Calu3 (cell line): Measurements from ENCODE around the gene PLK4. TPM values are rescaled to one million over a fixed set of nuclear protein-coding genes. Genes with fewer than 3 reads are reported as not detected.
"Not testable (repeated sequence)": the region's sequence is repeated elsewhere in the genome, so short reads cannot be mapped to it uniquely, and the experiment has no call there.

Experiments
- BruUV-seq: library from RNA; stranded (reverse); fragments of 400-500 nt; replicated peaks from 2 replicates; lab custom pipeline; 2021; lab: Mats Ljungman, UMichigan
- CTCF ChIA-PET: fragments of 300-600 bp; sonication (Branson Sonifier 250); formaldehyde crosslinking; loops from one replicate; lab custom pipeline; 2022; ENCODE audit warnings: antibody characterized with exemption; lab: Charles Lee
- DNase-seq: peaks from one replicate; pipeline ENCODE4 v3.0.0; 2022
- H3K27ac Mint-ChIP-seq: one replicate; pipeline ENCODE4 v1.8.0; 2022; ENCODE audit warnings: mixed read lengths; ENCODE audit not compliant: unreplicated experiment
- H3K27me3 Mint-ChIP-seq: one replicate; pipeline ENCODE4 v1.8.0; 2022; ENCODE audit warnings: mixed read lengths; ENCODE audit not compliant: unreplicated experiment
- H3K36me3 Mint-ChIP-seq: one replicate; pipeline ENCODE4 v1.8.0; 2022; ENCODE audit warnings: mild to moderate bottlenecking, moderate library complexity, mixed read lengths; ENCODE audit not compliant: insufficient read depth, unreplicated experiment
- H3K4me1 Mint-ChIP-seq: one replicate; pipeline ENCODE4 v1.8.0; 2022; ENCODE audit warnings: mild to moderate bottlenecking, low read depth, mixed read lengths; ENCODE audit not compliant: unreplicated experiment
- H3K4me3 Mint-ChIP-seq: one replicate; pipeline ENCODE4 v1.8.0; 2022; ENCODE audit warnings: mild to moderate bottlenecking, low read depth, moderate library complexity, mixed read lengths; ENCODE audit not compliant: unreplicated experiment
- H3K9me3 Mint-ChIP-seq: one replicate; pipeline ENCODE4 v1.8.0; 2022; ENCODE audit warnings: low read depth, mixed read lengths; ENCODE audit not compliant: unreplicated experiment
- CTCF ChIP-seq: fragments of 200-600 bp; IDR thresholded peaks from one replicate; pipeline ENCODE4 v1.8.0; 2022; ENCODE audit warnings: antibody characterized with exemption; ENCODE audit not compliant: unreplicated experiment
- intact Hi-C: fragments of 100-400 bp; cut with micrococcal nuclease; formaldehyde crosslinking; loops from one replicate; pipeline ENCODE4 v1.10.0; 2022; ENCODE audit not compliant: unreplicated experiment
- total RNA-seq: library from RNA; stranded (reverse); gene quantifications from 2 replicates; pipeline ENCODE4 v1.2.3, GENCODE V29; 2022

PLK4 gene
- total RNA-seq, 1 experiment from 2014 or later, result 22.3 TPM

DNA sequence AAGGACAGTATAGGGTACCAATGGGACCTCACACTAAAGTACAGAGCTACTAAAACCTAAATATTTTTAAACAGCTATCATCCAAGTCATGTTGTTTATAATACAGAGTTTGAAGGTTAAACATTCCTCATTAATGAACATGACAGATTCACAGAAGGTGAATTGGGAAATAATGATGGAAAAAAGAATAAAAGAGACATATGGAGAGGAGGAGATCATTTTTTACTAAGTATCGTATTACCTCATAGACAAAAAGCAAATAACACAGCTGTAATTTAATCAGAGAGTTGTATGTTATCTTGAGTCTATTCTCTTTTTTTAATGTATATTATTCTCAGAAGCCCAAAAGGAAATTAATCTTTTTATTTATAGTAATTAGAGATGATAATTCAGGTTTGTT lies 7.9 kb downstream of the PLK4 start:
- no peak overlapping the region for H3K27ac Mint-ChIP-seq
- peaks cover 12% of the 10 kb centered on the region for H3K36me3 Mint-ChIP-seq
- intact Hi-C loops, result no loop called here

DNA sequence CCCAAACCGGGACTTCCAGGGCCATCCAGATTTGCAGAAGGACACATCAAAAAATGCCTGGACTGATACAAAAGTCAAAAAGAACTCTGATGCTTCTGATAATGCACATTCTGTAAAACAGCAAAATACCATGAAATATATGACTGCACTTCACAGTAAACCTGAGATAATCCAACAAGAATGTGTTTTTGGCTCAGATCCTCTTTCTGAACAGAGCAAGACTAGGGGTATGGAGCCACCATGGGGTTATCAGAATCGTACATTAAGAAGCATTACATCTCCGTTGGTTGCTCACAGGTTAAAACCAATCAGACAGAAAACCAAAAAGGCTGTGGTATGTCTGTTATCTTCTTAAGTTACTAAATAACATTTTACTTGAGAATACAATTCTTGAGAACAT lies 9.2 kb downstream of the PLK4 start:
- Mint-ChIP-seq H3K9me3 (no peaks in the 10 kb centered on the region), H3K4me3 (no peak overlapping the region), H3K36me3 (peaks cover 12% of the 10 kb centered on the region), H3K27ac (no peak overlapping the region), H3K4me1 (no peaks in the 10 kb centered on the region), H3K27me3 (no peaks in the 10 kb centered on the region)
- no peak for TF ChIP-seq CTCF
- intact Hi-C loops, result no loop called here
- no TSS peak for BruUV-seq
- CTCF ChIA-PET, result no interaction called here
- DNase-seq, result no peak

More for the DNA sequence above, 7.9 kb downstream of the PLK4 start:
- no peak for DNase-seq
- Mint-ChIP-seq H3K27me3 (no peaks in the 10 kb centered on the region), H3K4me1 (no peaks in the 10 kb centered on the region), H3K4me3 (no peak overlapping the region), H3K9me3 (no peaks in the 10 kb centered on the region)
- CTCF ChIA-PET, result interaction anchor here (0.6 kb wide), 1 partner anchor 224 kb away, joined by 3 read pairs; no protein-coding TSS in a partner anchor
- BruUV-seq, result no TSS peak
- TF ChIP-seq CTCF, result no peak

GRCh38 chr4:127896069-127896468 lies 15.4 kb downstream of the PLK4 start:
- CTCF ChIA-PET, result no interaction called here
- BruUV-seq, result no TSS peak
- Mint-ChIP-seq H3K27me3 (no peaks in the 10 kb centered on the region), H3K36me3 (no peaks in the 10 kb centered on the region), H3K4me3 (no peak overlapping the region), H3K4me1 (no peaks in the 10 kb centered on the region), H3K27ac (no peak overlapping the region), H3K9me3 (no peaks in the 10 kb centered on the region)
- intact Hi-C loops, result no loop called here
- no peak for TF ChIP-seq CTCF
- no peak for DNase-seq

- intact Hi-C loops, result no loop called here
- BruUV-seq, result no TSS peak
- no peaks in the 10 kb centered on the region for H3K36me3 Mint-ChIP-seq
- no peak overlapping the region for H3K4me3 Mint-ChIP-seq
- no peak for TF ChIP-seq CTCF
- H3K27ac Mint-ChIP-seq, result no peak overlapping the region
- CTCF ChIA-PET, result no interaction called here
- H3K27me3 Mint-ChIP-seq, result no peaks in the 10 kb centered on the region
- DNase-seq, result no peak
- no peaks in the 10 kb centered on the region for H3K9me3 Mint-ChIP-seq
- no peaks in the 10 kb centered on the region for H3K4me1 Mint-ChIP-seq
Measured at GRCh38 chr4:127896528-127896927, 15.8 kb downstream of the PLK4 start.

DNA sequence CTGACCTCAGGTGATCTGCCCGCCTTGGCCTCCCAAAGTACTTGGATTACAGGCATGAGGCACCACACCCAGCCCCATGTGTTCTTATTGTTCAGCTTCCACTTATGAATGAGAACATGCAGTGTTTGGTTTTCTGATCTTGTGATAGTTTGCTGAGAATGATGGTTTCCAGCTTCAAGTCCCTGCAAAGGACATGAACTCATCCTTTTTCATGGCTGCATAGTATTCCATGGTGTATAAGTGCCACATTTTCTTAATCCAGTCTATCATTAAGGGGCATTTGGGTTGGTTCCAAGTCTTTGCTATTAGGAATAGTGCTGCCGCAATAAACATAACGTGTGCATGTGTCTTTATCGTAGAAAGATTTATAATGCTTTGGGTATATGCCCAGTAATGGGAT lies 19.0 kb downstream of the PLK4 start:
- H3K4me3 Mint-ChIP-seq, H3K27ac Mint-ChIP-seq, H3K36me3 Mint-ChIP-seq, DNase-seq, intact Hi-C loops, H3K4me1 Mint-ChIP-seq, H3K27me3 Mint-ChIP-seq, H3K9me3 Mint-ChIP-seq, BruUV-seq: not testable (repeated sequence)
- CTCF ChIA-PET, result interaction anchor here (0.6 kb wide), 1 partner anchor 28 kb away, joined by 4 read pairs; no protein-coding TSS in a partner anchor
